ENCODE data around the gene GNG8. TPM values are rescaled to one million over a fixed set of nuclear protein-coding genes. Genes with fewer than 3 reads are reported as not detected.

Gene GNG8
- total and polyA plus RNA-seq, 10 donors, result not detected

DNA sequence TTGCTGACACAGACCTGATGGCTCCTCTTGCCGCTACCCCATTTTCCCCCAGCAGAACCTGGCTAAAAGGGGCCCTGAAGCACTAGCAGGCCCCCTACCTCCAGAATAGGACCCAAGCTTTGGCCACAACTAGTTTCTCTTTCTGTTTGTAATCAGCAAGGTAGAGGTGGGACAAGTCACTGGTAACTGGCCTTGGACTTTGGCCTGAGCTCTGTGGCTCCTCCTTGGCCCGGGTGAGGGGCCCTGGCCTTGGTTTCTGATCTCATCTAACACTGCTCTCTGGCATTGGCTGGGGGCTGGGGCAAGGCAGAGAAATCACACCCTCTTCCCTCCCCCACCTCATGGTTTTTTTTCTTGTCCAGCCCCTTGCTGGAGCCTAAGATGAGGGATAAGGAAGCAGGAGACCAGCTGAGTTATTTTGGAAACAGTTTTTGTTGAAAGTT lies 32.8 kb downstream of the GNG8 start:
- intact Hi-C loops (cut with DNase I; ENCODE audit: low total_unique reads), result no loop called here
- Histone ChIP-seq H3K4me3 (peak overlapping the region in 7 of 8 donors; percentile 86 to 98 (median 94)), H3K27ac (peak overlapping the region; percentile 2 to 99 (median 97)), H3K4me1 (peaks cover 21 to 65% (median 42%) of the 10 kb centered on the region in 6 donors), H3K36me3 (peaks cover 4 to 39% (median 28%) of the 10 kb centered on the region in 6 donors), H3K9me3 (peaks cover 0 to 13% (median 11%) of the 10 kb centered on the region in 8 donors), H3K27me3 (replicated peaks in 1 of 7) (no peaks in the 10 kb centered on the region)
- TF ChIP-seq POLR2AphosphoS5 (IDR thresholded peaks at IDR 0.05) (no peak), POLR2A (IDR thresholded peaks at IDR 0.05) (no peak), CTCF (IDR thresholded peaks at IDR 0.05 in 8 of 11, conservative IDR thresholded peaks at IDR 0.05 in 3 of 11) (no peak)
- DNase-seq, result peak; percentile 71
- WGBS, 5 donors, result 31 to 59% (median 51%) methylated on average over 2 of the region's 2 CpGs

DNA sequence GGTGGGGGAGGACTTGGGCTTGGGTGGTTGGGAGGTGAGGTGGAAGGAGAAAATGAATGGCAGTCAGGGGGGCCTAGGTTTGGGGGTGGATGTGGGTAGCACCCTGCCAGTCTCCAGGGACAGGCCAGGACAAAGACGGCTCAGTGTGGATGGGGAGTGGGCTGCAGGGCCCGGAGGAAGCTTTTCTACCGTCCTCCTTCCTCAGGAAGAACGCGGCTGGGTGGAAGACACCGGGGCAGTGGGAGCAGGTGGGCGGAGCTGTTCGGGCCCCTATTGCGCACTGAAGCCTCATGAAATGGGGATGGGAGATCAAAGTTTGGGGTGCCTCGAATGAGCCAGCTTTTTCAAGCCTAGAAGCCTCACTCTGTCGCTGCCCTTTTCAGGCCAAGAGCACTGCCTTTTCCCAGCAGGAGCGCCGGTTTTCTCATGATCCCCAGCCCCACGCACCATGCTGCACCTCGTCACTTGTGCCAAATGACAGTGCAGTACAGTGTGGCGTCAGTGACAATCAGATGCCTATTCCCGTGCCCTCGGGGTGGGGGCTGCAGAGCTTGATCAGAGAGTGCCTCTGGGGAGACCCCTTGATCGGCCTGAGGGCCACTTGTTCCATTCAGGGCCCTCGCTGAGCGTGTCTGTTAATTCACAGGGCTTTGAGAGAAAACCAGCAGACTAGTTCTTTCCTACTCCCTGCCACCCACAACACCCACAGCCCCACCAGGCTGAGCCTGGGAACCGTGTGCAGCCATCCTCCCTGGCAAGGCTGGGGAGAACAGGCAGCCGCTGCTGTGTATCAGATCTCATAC lies 33.4 kb downstream of the GNG8 start:
- Histone ChIP-seq H3K27me3 (replicated peaks in 1 of 7) (no peaks in the 10 kb centered on the region), H3K36me3 (peaks cover 4 to 33% (median 22%) of the 10 kb centered on the region in 6 donors), H3K27ac (peak overlapping the region; percentile 2 to 99 (median 97)), H3K4me1 (peaks cover 21 to 65% (median 42%) of the 10 kb centered on the region in 6 donors), H3K4me3 (peak overlapping the region; percentile 86 to 99 (median 94)), H3K9me3 (peaks cover 0 to 19% (median 16%) of the 10 kb centered on the region in 8 donors)
- peak; percentile 81 for DNase-seq
- no peak for TF ChIP-seq POLR2AphosphoS5 (IDR thresholded peaks at IDR 0.05)
- no peak for TF ChIP-seq CTCF (IDR thresholded peaks at IDR 0.05 in 8 of 11, conservative IDR thresholded peaks at IDR 0.05 in 3 of 11)
- TF ChIP-seq POLR2A (IDR thresholded peaks at IDR 0.05), result no peak
- WGBS, 5 donors, result 17 to 40% (median 20%) methylated on average over 19 to 23 of the region's 23 CpGs
- intact Hi-C loops (cut with DNase I; ENCODE audit: low total_unique reads), result no loop called here

DNA sequence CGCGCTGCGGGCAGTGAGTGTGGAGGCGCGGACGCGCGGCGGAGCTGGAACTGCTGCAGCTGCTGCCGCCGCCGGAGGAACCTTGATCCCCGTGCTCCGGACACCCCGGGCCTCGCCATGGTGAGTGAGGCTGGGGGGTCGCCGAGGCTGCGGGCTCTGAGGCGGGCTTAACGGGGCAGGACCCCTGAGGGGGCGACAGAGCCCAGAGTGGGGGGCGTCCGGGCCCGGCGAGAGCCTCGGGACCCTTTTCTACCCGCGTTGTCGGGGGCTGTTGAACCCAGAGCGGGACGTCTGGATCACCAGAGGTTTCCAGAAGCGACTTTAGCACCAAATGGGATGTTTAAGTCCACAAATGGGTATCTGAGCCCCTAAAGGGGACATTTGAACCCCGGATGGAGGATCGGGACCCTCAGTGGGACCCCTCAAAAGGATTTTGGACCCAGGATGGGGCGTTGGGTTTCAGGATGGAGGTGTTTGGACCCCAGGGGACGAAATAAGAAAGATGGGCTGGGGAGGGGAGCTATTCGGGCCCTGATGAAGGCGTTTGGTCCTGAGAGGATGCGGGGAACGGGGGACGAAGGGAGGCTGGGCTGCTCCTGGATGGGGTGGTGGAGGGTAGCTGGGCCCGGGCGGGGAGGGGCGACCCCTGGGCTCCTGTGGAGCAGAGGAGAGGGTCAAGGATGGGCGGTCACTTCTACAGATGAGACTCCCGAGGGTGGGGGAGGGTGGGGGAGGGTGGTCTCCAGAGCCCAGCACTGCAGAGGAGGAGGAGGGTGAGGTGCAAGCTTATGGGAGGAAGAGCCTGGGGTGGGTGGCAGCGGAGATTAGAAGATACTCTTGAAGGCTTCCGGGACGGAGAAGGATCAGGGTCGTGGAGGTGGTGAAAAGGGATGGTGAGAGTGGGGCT lies 34.4 kb downstream of the GNG8 start, which contains the start of gene CALM3:
Gene CALM3 (plus strand): TSS at position 13 of the 907 bp plus-strand sequence. CDS start 105 bp downstream, at position 118.
- DNase-seq, result no peak
- intact Hi-C loops (cut with DNase I; ENCODE audit: low total_unique reads), result no loop called here
- TF ChIP-seq POLR2AphosphoS5 (IDR thresholded peaks at IDR 0.05) (peak in 2 of 3 donors; percentile 61 to 68), POLR2A (IDR thresholded peaks at IDR 0.05) (peak in 1 of 3 donors; percentile 80), CTCF (IDR thresholded peaks at IDR 0.05 in 8 of 11, conservative IDR thresholded peaks at IDR 0.05 in 3 of 11) (no peak)

More for the DNA sequence above, 34.4 kb downstream of the GNG8 start, which contains the start of gene CALM3:
- Histone ChIP-seq H3K27ac (peak within 1 kb of the TSS; percentile 96 to 99 (median 99)), H3K4me1 (peaks cover 21 to 62% (median 42%) of the 10 kb centered on the region in 6 donors), H3K4me3 (peak within 1 kb of the TSS; percentile 86 to 99 (median 94)), H3K9me3 (peaks cover 0 to 21% (median 17%) of the 10 kb centered on the region in 8 donors), H3K27me3 (replicated peaks in 1 of 7) (no peaks in the 10 kb centered on the region), H3K36me3 (peaks cover 0 to 23% (median 12%) of the 10 kb centered on the region in 6 donors)
- 0 to 1% (median 1%) methylated on average over 25 to 51 of the region's 51 CpGs for WGBS, 5 donors

Data from spleen (tissue), 11 donors.